ENCODE data around the gene FBXL19. TPM values are rescaled to one million over a fixed set of nuclear protein-coding genes. Genes with fewer than 3 reads are reported as not detected.

Gene FBXL19
- total RNA-seq, 2 donors from 2014 or later = 8.6 to 21.1 TPM

- TF ChIP-seq POLR2A (IDR thresholded peaks at IDR 0.05) = no peak
- Histone ChIP-seq H3K4me3 (no peak overlapping the region), H3K9me3 (no peaks in the 10 kb centered on the region), H3K4me1 (peaks cover 43% of the 10 kb centered on the region), H3K27ac (peak overlapping the region; percentile 91 to 96 (median 95)), H3K36me3 (replicated peaks in 1 of 2; ENCODE audit: insufficient read depth in 1 of 2, low read depth in 2 of 2) (no peaks in the 10 kb centered on the region), H3K27me3 (no peaks in the 10 kb centered on the region)
- WGBS, 2 donors = 72 to 78% methylated on average over 27 to 32 of the region's 32 CpGs
- intact Hi-C loops (cut with DNase I) = no loop called here
- DNase-seq (no peak), ATAC-seq (no peak)
These were observed 27.6 kb upstream of the FBXL19 start for GRCh38 chr16:30895627-30896260.

GRCh38 chr16:30896261-30896888 lies 27.0 kb upstream of the FBXL19 start, which contains the start of gene CTF1:
Gene CTF1 (plus strand): TSS chr16:30896614. CDS start chr16:30896644, 30 bp downstream.
- Histone ChIP-seq H3K27me3 (no peaks in the 10 kb centered on the region), H3K4me3 (peak within 1 kb of the TSS; percentile 19 to 20), H3K4me1 (peaks cover 49% of the 10 kb centered on the region), H3K36me3 (replicated peaks in 1 of 2; ENCODE audit: insufficient read depth in 1 of 2, low read depth in 2 of 2) (no peaks in the 10 kb centered on the region), H3K9me3 (no peaks in the 10 kb centered on the region), H3K27ac (peak within 1 kb of the TSS; percentile 91 to 96 (median 95))
- no peak for TF ChIP-seq CTCF (IDR thresholded peaks at IDR 0.05)
- TF ChIP-seq POLR2A (IDR thresholded peaks at IDR 0.05) = peak in 2 of 3 donors; percentile 44 to 65
- 10 to 14% methylated on average over 16 to 30 of the region's 31 CpGs for WGBS, 2 donors
- ATAC-seq (peak; percentile 28), DNase-seq (peak; percentile 56 to 69 (median 62))
- intact Hi-C loops (cut with DNase I) = no loop called here

GRCh38 chr16:30896889-30897733 lies 26.3 kb upstream of the FBXL19 start:
- Histone ChIP-seq H3K27me3 (no peaks in the 10 kb centered on the region), H3K4me3 (peak overlapping the region; percentile 19 to 20), H3K9me3 (no peaks in the 10 kb centered on the region), H3K4me1 (peaks cover 54% of the 10 kb centered on the region), H3K36me3 (replicated peaks in 1 of 2; ENCODE audit: insufficient read depth in 1 of 2, low read depth in 2 of 2) (no peaks in the 10 kb centered on the region), H3K27ac (peak overlapping the region; percentile 91 to 96 (median 95))
- intact Hi-C loops (cut with DNase I) = no loop called here
- 14 to 24% methylated on average over 19 to 31 of the region's 31 CpGs for WGBS, 2 donors
- peak; percentile 90 to 92 (median 91) for DNase-seq
- peak; percentile 75 for ATAC-seq
- TF ChIP-seq POLR2A (IDR thresholded peaks at IDR 0.05) = peak in 2 of 3 donors; percentile 57 to 69
- no peak for TF ChIP-seq CTCF (IDR thresholded peaks at IDR 0.05)

- intact Hi-C loops (cut with DNase I) = no loop called here
- 49% methylated on average over 2 of the region's 2 CpGs; no CpG with 5 or more reads in 1 of the 2 donors for WGBS, 2 donors
- ATAC-seq (no peak), DNase-seq (no peak)
- no peaks in the 10 kb centered on the region for H3K36me3 ChIP-seq (replicated peaks in 1 of 2; ENCODE audit: insufficient read depth in 1 of 2, low read depth in 2 of 2)
- TF ChIP-seq CTCF (IDR thresholded peaks at IDR 0.05) (no peak), POLR2A (IDR thresholded peaks at IDR 0.05) (no peak)
- no peaks in the 10 kb centered on the region for H3K9me3 ChIP-seq
- H3K4me1 ChIP-seq = peaks cover 42% of the 10 kb centered on the region
- H3K27ac ChIP-seq = no peak overlapping the region
- H3K27me3 ChIP-seq = no peaks in the 10 kb centered on the region
- no peak overlapping the region for H3K4me3 ChIP-seq
These were observed 23.6 kb upstream of the FBXL19 start for GRCh38 chr16:30899794-30900193.

GRCh38 chr16:30900588-30900987 lies 22.8 kb upstream of the FBXL19 start:
- H3K9me3 ChIP-seq = no peaks in the 10 kb centered on the region
- no peak overlapping the region for H3K27ac ChIP-seq
- peaks cover 36% of the 10 kb centered on the region for H3K4me1 ChIP-seq
- intact Hi-C loops (cut with DNase I) = no loop called here
- H3K27me3 ChIP-seq = no peaks in the 10 kb centered on the region
- ATAC-seq = no peak
- H3K36me3 ChIP-seq (replicated peaks in 1 of 2; ENCODE audit: insufficient read depth in 1 of 2, low read depth in 2 of 2) = no peaks in the 10 kb centered on the region
- no peak for DNase-seq
- TF ChIP-seq POLR2A (IDR thresholded peaks at IDR 0.05) (no peak), CTCF (IDR thresholded peaks at IDR 0.05) (no peak)
- 96 to 98% methylated on average over 5 of the region's 5 CpGs for WGBS, 2 donors
- no peak overlapping the region for H3K4me3 ChIP-seq

All from body of pancreas (tissue), 4 donors.